Measurements from ENCODE around the gene OR2J1. TPM values are rescaled to one million over a fixed set of nuclear protein-coding genes. Genes with fewer than 3 reads are reported as not detected.
"Not testable (repeated sequence)": the region's sequence is repeated elsewhere in the genome, so short reads cannot be mapped to it uniquely, and the experiment has no call there.

OR2J1 gene
- total RNA-seq, 8 experiments from 2014 or later, result 0.08 to 0.38 (median 0.31) TPM; not detected in 5

GRCh38 chr6:29130644-29131043, 31.4 kb downstream of the OR2J1 start:
- H3K27ac ChIP-seq, result no peak overlapping the region
- no peak for ATAC-seq (replicated peaks in 6 of 8)
- no peaks in the 10 kb centered on the region for H3K4me1 ChIP-seq (replicated peaks in 1 of 2)
- WGBS, 10 experiments, result 0 to 88% (median 39%) methylated on average over 1 to 4 of the region's 4 CpGs; no CpG with 5 or more reads in 2 of the 10 experiments
- no peak overlapping the region for H3K4me3 ChIP-seq
- in situ Hi-C loops (cut with MboI; ENCODE audit: low pct_unique_long_range_greater_than_20kb in 2 of 9, low sequenced_read_pairs in 9 of 9, unreplicated experiment in 9 of 9), result loop anchor here in 1 of 9 experiments (25.0 kb wide), 1 partner anchor 93 kb away; the partner anchor contains the start of gene OR2W1

- Histone ChIP-seq H3K27ac (no peak overlapping the region), H3K4me3 (no peak overlapping the region), H3K4me1 (replicated peaks in 1 of 2) (no peaks in the 10 kb centered on the region)
- WGBS, 10 experiments, result 25 to 100% (median 80%) methylated on average over 1 to 2 of the region's 2 CpGs; no CpG with 5 or more reads in 5 of the 10 experiments
- ATAC-seq (replicated peaks in 6 of 8), result no peak
- in situ Hi-C loops (cut with MboI; ENCODE audit: low pct_unique_long_range_greater_than_20kb in 2 of 9, low sequenced_read_pairs in 9 of 9, unreplicated experiment in 9 of 9), result loop anchor here in 1 of 9 experiments (25.0 kb wide), 1 partner anchor 94 kb away; the partner anchor contains the start of gene OR2W1
Observed at GRCh38 chr6:29131691-29132090, 32.4 kb downstream of the OR2J1 start.

GRCh38 chr6:29137724-29138123, 38.4 kb downstream of the OR2J1 start:
- Histone ChIP-seq H3K4me1 (replicated peaks in 1 of 2) (no peaks in the 10 kb centered on the region), H3K27ac (no peak overlapping the region), H3K4me3 (no peak overlapping the region)
- WGBS, 10 experiments, result 0 to 100% (median 74%) methylated on average over 1 to 4 of the region's 4 CpGs; no CpG with 5 or more reads in 1 of the 10 experiments
- ATAC-seq (replicated peaks in 6 of 8), result no peak
- in situ Hi-C loops (cut with MboI; ENCODE audit: low pct_unique_long_range_greater_than_20kb in 2 of 9, low sequenced_read_pairs in 9 of 9, unreplicated experiment in 9 of 9), result loop anchor here in 1 of 9 experiments (25.0 kb wide), 1 partner anchor 100 kb away; the partner anchor contains the start of gene OR2W1

- WGBS, 10 experiments, result 50 to 100% (median 86%) methylated on average over 1 of the region's 1 CpG; no CpG with 5 or more reads in 3 of the 10 experiments
- no peak overlapping the region for H3K4me3 ChIP-seq
- H3K27ac ChIP-seq, result no peak overlapping the region
- H3K4me1 ChIP-seq (replicated peaks in 1 of 2), result no peaks in the 10 kb centered on the region
- in situ Hi-C loops (cut with MboI; ENCODE audit: low pct_unique_long_range_greater_than_20kb in 2 of 9, low sequenced_read_pairs in 9 of 9, unreplicated experiment in 9 of 9), result loop anchor here in 1 of 9 experiments (25.0 kb wide), 1 partner anchor 104 kb away; the partner anchor contains the start of gene OR2W1
- ATAC-seq (replicated peaks in 6 of 8), result no peak
Observed at GRCh38 chr6:29141606-29142005, 42.3 kb downstream of the OR2J1 start.

- no peak for ATAC-seq (replicated peaks in 6 of 8)
- no peak overlapping the region for H3K4me3 ChIP-seq
- in situ Hi-C loops (cut with MboI; ENCODE audit: low pct_unique_long_range_greater_than_20kb in 2 of 9, low sequenced_read_pairs in 9 of 9, unreplicated experiment in 9 of 9), result loop anchor here in 1 of 9 experiments (25.0 kb wide), 1 partner anchor 105 kb away; the partner anchor contains the start of gene OR2W1
Observed at GRCh38 chr6:29142309-29142708, 43.0 kb downstream of the OR2J1 start.

DNA sequence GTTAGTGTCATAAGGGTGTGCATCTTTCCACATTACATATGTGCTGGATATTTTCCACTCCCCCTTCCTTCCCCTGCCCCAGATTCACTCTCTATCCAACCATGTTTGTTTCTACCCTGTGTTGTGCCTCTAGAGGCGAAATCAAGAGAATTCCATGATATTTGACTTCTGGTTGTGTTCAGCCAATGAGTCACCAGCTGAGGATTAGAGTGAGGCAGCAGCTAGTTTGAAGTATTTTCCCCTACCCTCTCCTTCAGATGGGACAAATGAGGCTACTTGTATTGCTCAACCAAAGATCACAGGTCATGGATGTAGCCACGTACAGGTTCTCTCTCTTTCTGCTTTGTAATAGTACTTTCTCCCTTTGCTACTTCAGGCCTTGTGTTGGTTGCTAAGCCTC, 46.9 kb downstream of the OR2J1 start:
- in situ Hi-C loops (cut with MboI; ENCODE audit: low pct_unique_long_range_greater_than_20kb in 2 of 9, low sequenced_read_pairs in 9 of 9, unreplicated experiment in 9 of 9), result loop anchor here in 1 of 9 experiments (25.0 kb wide), 1 partner anchor 109 kb away; the partner anchor contains the start of gene OR2W1

More at GRCh38 chr6:29142309-29142708, 43.0 kb downstream of the OR2J1 start:
- no peaks in the 10 kb centered on the region for H3K4me1 ChIP-seq (replicated peaks in 1 of 2)
- H3K27ac ChIP-seq, result no peak overlapping the region

GRCh38 chr6:29147074-29147473, 47.8 kb downstream of the OR2J1 start:
- WGBS, 10 experiments, result 0 to 100% (median 81%) methylated on average over 2 to 3 of the region's 3 CpGs
- ATAC-seq (replicated peaks in 6 of 8), result no peak
- H3K4me3 ChIP-seq, result no peak overlapping the region
- in situ Hi-C loops (cut with MboI; ENCODE audit: low pct_unique_long_range_greater_than_20kb in 2 of 9, low sequenced_read_pairs in 9 of 9, unreplicated experiment in 9 of 9), result loop anchor here in 1 of 9 experiments (25.0 kb wide), 1 partner anchor 110 kb away; the partner anchor contains the start of gene OR2W1
- H3K27ac ChIP-seq, result no peak overlapping the region
- no peaks in the 10 kb centered on the region for H3K4me1 ChIP-seq (replicated peaks in 1 of 2)

More for the DNA sequence above, 46.9 kb downstream of the OR2J1 start:
- no peaks in the 10 kb centered on the region for H3K4me1 ChIP-seq (replicated peaks in 1 of 2)
- ATAC-seq (replicated peaks in 6 of 8), result no peak
- no peak overlapping the region for H3K27ac ChIP-seq
- 0 to 100% (median 0%) methylated on average over 1 to 2 of the region's 2 CpGs; no CpG with 5 or more reads in 3 of the 10 experiments for WGBS, 10 experiments
- H3K4me3 ChIP-seq, result no peak overlapping the region

DNA sequence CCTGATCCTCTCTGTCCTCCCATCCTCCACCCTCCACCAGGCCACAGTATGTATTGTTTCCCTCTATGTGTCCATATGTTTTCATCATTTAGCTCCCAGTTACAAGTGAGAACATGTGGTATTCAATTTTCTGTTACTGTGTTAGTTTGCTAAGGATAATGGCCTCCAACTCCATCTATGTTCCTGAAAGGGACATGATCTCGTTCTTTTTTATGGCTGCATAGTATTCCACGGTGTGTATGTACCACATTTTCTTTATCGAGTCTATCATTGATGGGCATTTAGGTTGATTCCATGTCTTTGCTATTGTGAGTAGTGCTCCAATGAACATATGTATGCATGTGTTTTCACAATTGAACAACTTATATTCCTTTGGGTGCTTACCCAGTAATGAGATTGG, 50.2 kb downstream of the OR2J1 start:
- H3K4me3 ChIP-seq; ATAC-seq (replicated peaks in 6 of 8); H3K27ac ChIP-seq; H3K4me1 ChIP-seq (replicated peaks in 1 of 2): not testable (repeated sequence)
- in situ Hi-C loops (cut with MboI; ENCODE audit: low pct_unique_long_range_greater_than_20kb in 2 of 9, low sequenced_read_pairs in 9 of 9, unreplicated experiment in 9 of 9), result loop anchor here in 1 of 9 experiments (25.0 kb wide), 1 partner anchor 112 kb away; the partner anchor contains the start of gene OR2W1
- WGBS, 10 experiments, result 0 to 86% (median 65%) methylated on average over 1 to 3 of the region's 3 CpGs; no CpG with 5 or more reads in 5 of the 10 experiments

Other genes with a start within 250 kb of the OR2J1 start
- 10 to 100 TPM; 46.3 to 71.8 (median 57.7) TPM for gene TRIM27, start 175.5 kb upstream of the OR2J1 start, total RNA-seq
- gene ZNF311, start 94.2 kb upstream of the OR2J1 start, total RNA-seq, result 1 to 10 TPM; 1.1 to 4.2 (median 2.5) TPM
- gene OR2W1, start 54.3 kb upstream of the OR2J1 start, total RNA-seq, result under 1 TPM in 1 of 8 experiments, not detected in 7; 0.28 TPM
- gene OR2B3, start 12.2 kb upstream of the OR2J1 start, total RNA-seq, result under 1 TPM in 1 of 8 experiments, not detected in 7; 0.17 TPM
- gene OR2J3, start 8.6 kb downstream of the OR2J1 start, total RNA-seq, result under 1 TPM in 4 of 8 experiments, not detected in 4; 0.09 to 0.43 (median 0.21) TPM
- gene OR2J2, start 71.4 kb downstream of the OR2J1 start, total RNA-seq, result under 1 TPM in 1 of 8 experiments, not detected in 7; 0.24 TPM
- under 1 TPM in 6 of 8 experiments, not detected in 2; 0.05 to 0.43 (median 0.12) TPM for gene OR14J1, start 202.2 kb downstream of the OR2J1 start, total RNA-seq